Fibroblast of the aortic adventitia (primary cell): ENCODE measurements around the gene SNAPIN. TPM values are rescaled to one million over a fixed set of nuclear protein-coding genes. Genes with fewer than 3 reads are reported as not detected.

ENCODE experiments used
- DNase-seq: peaks from one replicate; pipeline ENCODE4 v3.0.0-alpha.2; 2010; ENCODE audit warnings: low read depth
- H3K4me3 ChIP-seq: 2 replicates; pipeline ENCODE4 v1.5.1; 2011; ENCODE audit warnings: low read depth, mild to moderate bottlenecking, control low read depth, low read length, moderate library complexity
- total RNA-seq: library from RNA; depleted of rRNA; stranded (reverse); fragments of >200 nt; gene quantifications from 2 replicates; pipeline ENCODE4 v1.2.3, GENCODE V29; 2012; ENCODE audit warnings: low replicate concordance
- TF ChIP-seq, protein P1 (sequence below): IDR thresholded peaks from 2 replicates; pipeline ENCODE4 v1.5.1; 2011; ENCODE audit warnings: mild to moderate bottlenecking, low read length, control low read depth, inconsistent platforms; ENCODE audit not compliant: insufficient read depth

The SNAPIN gene
- total RNA-seq, 1 donor, result 68.8 TPM

DNA sequence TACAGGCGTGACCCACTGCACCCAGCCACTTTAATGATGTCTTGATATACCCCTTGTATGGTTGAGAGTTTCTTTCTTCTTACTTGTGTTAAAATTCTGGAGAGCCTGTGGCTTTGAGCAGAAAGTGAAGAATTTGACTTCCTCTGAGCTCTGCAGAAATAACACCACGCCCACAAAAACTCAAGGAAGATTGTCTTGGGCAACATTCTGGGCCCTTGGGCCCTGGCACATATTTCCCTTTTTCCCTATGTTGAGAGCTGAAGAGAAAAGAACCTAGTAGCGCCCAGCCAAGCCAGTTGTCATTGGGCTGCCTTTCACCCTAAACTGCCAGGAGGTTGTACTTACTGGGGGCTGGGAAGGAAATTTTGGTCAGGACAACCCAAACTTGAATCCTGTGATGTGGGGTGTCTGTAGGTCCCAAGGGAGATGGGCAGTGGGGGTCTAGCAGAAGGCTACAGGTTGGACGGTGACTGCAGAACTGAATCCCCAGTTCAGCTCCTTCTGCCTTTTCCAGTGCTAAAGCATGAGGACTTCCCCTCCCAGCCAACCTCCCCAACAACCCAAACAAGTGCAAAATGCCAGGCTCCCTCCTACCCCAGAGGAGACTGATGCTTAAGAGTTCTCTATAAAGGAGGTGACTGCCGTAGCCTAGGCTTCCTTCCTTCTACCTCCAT lies 11.7 kb upstream of the SNAPIN start:
- H3K4me3 ChIP-seq, result no peak overlapping the region
- DNase-seq, result no peak
- TF ChIP-seq, protein P1, sequence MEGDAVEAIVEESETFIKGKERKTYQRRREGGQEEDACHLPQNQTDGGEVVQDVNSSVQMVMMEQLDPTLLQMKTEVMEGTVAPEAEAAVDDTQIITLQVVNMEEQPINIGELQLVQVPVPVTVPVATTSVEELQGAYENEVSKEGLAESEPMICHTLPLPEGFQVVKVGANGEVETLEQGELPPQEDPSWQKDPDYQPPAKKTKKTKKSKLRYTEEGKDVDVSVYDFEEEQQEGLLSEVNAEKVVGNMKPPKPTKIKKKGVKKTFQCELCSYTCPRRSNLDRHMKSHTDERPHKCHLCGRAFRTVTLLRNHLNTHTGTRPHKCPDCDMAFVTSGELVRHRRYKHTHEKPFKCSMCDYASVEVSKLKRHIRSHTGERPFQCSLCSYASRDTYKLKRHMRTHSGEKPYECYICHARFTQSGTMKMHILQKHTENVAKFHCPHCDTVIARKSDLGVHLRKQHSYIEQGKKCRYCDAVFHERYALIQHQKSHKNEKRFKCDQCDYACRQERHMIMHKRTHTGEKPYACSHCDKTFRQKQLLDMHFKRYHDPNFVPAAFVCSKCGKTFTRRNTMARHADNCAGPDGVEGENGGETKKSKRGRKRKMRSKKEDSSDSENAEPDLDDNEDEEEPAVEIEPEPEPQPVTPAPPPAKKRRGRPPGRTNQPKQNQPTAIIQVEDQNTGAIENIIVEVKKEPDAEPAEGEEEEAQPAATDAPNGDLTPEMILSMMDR, result no peak

DNA sequence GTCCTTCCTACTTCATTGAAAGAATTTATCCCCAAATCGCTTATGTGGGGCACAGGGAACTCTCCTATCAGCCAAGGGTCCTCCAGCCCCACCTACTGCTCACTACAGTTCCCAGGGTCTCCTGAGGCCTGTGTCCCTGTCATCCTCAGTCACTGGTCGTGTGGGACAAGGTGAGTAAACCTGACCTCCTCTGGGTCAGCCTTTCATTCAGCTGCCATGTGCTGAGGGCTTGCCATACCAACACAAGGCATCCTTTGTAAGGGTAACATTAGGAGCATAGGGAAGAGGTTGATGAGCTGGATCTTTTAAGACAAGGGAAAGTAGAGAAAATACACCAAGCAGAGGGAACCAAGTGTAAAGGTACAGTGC lies 11.2 kb upstream of the SNAPIN start:
- H3K4me3 ChIP-seq, result no peak overlapping the region
- no peak for DNase-seq
- TF ChIP-seq, protein P1, result no peak

DNA sequence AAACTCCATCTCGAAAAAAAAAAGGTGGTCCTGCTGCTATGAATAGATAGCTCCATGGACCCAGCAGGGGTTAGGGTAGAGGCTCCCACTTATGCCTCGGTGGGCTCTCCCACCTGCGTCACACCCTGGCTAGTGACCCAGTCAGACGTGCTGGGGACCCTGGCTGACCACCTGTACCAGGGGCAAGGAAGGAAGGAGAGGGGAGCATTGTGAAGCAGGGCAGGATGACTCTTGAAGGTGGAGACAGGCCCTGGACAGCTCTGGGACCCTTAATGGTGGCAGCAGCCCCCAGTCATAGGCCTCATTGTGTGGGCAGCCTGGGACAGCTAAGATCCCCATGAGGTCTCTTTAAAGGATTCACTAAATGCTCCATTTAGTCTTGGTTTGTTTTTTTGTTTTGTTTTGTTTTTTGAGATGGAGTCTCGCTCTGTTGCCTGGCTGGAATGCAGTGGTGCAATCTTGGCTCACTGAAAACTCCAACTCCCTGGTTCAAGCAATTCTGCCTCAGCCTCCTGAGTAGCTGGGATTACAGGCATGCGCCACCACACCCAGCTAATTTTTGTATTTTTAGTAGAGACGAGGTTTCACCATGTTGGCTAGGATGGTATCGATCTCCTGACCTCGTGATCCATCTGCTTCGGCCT lies 10.4 kb upstream of the SNAPIN start:
- no peak for DNase-seq
- no peak overlapping the region for H3K4me3 ChIP-seq
- TF ChIP-seq, protein P1, result no peak

DNA sequence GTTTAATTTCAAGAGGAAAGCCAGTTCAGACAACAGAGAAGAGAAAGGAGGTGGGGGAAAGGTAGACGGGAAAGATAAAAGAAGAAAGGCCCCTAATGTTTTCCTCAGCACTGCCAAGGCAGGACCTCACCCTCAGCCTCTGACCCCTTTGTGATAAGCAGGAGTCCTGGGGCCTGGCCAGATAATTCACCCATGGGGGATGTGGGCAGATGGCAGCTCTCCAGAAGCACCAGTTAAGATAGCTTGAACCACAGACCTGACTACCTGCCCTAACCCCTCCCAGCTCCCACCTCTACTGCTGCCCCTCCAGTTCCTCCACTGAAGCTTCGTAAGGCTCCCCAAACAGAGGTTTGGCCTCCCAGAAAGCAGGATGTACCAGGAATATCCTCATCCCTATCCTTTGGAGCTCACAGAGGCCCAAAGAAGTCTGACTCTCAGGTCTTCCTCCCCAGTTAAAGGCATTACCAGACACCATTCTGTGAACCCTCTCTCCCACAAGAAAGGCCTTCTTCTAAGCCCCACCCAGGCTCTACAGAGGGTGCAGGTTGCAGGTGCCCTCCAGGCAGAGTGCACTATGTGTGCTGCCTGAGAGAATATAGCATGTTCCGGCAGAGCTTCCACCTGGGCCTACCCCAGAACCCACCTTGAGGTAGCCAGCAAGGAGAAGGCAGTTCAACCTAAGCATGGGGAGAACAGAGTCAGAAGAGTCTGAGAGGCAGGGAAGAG lies 9.2 kb upstream of the SNAPIN start:
- TF ChIP-seq, protein P1, result no peak
- no peak for DNase-seq
- no peak overlapping the region for H3K4me3 ChIP-seq

DNA sequence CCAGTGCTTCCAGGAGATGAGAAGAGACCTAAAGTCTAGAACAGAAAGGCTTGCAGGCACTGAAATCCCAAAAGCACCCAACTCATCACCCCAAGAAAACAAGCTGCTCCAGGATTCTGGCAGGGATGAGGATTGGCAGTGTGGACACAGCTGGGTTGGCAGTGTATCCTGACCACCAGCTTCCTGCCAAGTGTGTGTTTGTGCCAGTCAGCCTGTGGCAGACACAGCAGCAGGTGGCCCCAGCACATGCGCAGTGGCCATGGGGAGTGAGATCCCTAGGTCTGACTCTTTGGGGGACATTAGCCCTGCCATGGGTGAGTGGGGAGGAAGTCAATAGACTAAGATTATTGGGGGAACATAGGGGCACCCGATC lies 8.7 kb upstream of the SNAPIN start:
- DNase-seq, result no peak
- TF ChIP-seq, protein P1, result no peak
- H3K4me3 ChIP-seq, result no peak overlapping the region

DNA sequence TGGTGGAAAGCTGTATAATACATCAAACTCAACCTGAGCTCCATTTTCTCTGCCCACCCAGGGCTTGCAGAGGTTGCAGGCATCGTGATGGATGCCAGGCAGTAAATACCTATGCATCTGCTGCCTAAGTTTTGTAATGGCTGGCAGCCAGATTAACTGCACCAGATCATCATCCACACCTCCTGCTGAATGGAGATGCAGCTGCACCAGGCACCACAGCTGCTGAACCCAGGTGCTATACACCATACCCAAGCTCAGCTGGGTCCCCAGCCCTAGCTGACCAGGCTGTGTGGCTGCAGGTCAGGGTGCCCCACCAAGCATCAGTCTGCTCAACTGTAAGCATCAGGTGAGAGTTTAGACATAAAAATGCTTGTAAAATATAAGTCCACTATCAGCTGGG lies 6.7 kb upstream of the SNAPIN start:
- no peak for DNase-seq

More for the DNA sequence above, 6.7 kb upstream of the SNAPIN start:
- H3K4me3 ChIP-seq, result no peak overlapping the region
- TF ChIP-seq, protein P1, result no peak
